Chondrocyte (in vitro differentiated cells): ENCODE measurements around the gene RPH3AL. TPM values are rescaled to one million over a fixed set of nuclear protein-coding genes. Genes with fewer than 3 reads are reported as not detected.

Source experiments
- DNase-seq: peaks from one replicate; pipeline ENCODE4 v3.0.0; 2021; ENCODE audit warnings: mixed read lengths, low spot score
- H3K27ac Mint-ChIP-seq: one replicate; pipeline ENCODE4 v1.8.0; 2021; ENCODE audit warnings: mild to moderate bottlenecking, moderate library complexity, mixed read lengths; ENCODE audit not compliant: unreplicated experiment
- H3K27me3 Mint-ChIP-seq: 2 replicates; pipeline ENCODE4 v1.8.0; 2021; ENCODE audit warnings: low read depth, mixed read lengths
- H3K36me3 Mint-ChIP-seq: 2 replicates; pipeline ENCODE4 v1.8.0; 2021; ENCODE audit warnings: low read depth, mixed read lengths
- H3K4me1 Mint-ChIP-seq: 2 replicates; pipeline ENCODE4 v1.8.0; 2021; ENCODE audit warnings: low read depth, mild to moderate bottlenecking, mixed read lengths
- H3K4me3 Mint-ChIP-seq: one replicate; pipeline ENCODE4 v1.8.0; 2021; ENCODE audit warnings: mild to moderate bottlenecking, moderate library complexity, mixed read lengths; ENCODE audit not compliant: unreplicated experiment
- H3K9me3 Mint-ChIP-seq: 2 replicates; pipeline ENCODE4 v1.8.0; 2021; ENCODE audit warnings: low read depth, mixed read lengths
- CTCF ChIP-seq: fragments of 200-600 bp; sonication (generic); IDR thresholded peaks from 2 replicates; pipeline ENCODE4 v1.5.0; 2021; ENCODE audit warnings: antibody characterized with exemption, mild to moderate bottlenecking, moderate library complexity
- total RNA-seq: library from RNA; stranded (reverse); gene quantifications from 3 replicates; pipeline ENCODE4 v1.2.1, GENCODE V29; 2021

The RPH3AL gene
- total RNA-seq, 1 donor from 2014 or later = 4.1 TPM

- Mint-ChIP-seq H3K27ac (no peak overlapping the region), H3K4me1 (peaks cover 6% of the 10 kb centered on the region), H3K9me3 (no peaks in the 10 kb centered on the region), H3K27me3 (peaks cover 51% of the 10 kb centered on the region), H3K4me3 (no peak overlapping the region), H3K36me3 (no peaks in the 10 kb centered on the region)
- no peak for TF ChIP-seq CTCF
- DNase-seq = no peak
Observed at GRCh38 chr17:185445-186138, 167.0 kb downstream of the RPH3AL start.

GRCh38 chr17:183021-183420 lies 169.6 kb downstream of the RPH3AL start:
- TF ChIP-seq CTCF = no peak
- DNase-seq = no peak
- H3K9me3 Mint-ChIP-seq = no peaks in the 10 kb centered on the region
- peaks cover 6% of the 10 kb centered on the region for H3K4me1 Mint-ChIP-seq
- H3K36me3 Mint-ChIP-seq = no peaks in the 10 kb centered on the region
- H3K27me3 Mint-ChIP-seq = peaks cover 47% of the 10 kb centered on the region
- no peak overlapping the region for H3K4me3 Mint-ChIP-seq
- H3K27ac Mint-ChIP-seq = no peak overlapping the region

GRCh38 chr17:182050-182751 lies 170.4 kb downstream of the RPH3AL start:
- no peaks in the 10 kb centered on the region for H3K36me3 Mint-ChIP-seq
- no peaks in the 10 kb centered on the region for H3K9me3 Mint-ChIP-seq
- no peak for TF ChIP-seq CTCF
- no peak overlapping the region for H3K27ac Mint-ChIP-seq
- peaks cover 6% of the 10 kb centered on the region for H3K4me1 Mint-ChIP-seq
- peak overlapping the region; percentile 53 for H3K4me3 Mint-ChIP-seq
- H3K27me3 Mint-ChIP-seq = peaks cover 55% of the 10 kb centered on the region
- no peak for DNase-seq

- H3K27ac Mint-ChIP-seq = no peak within 1 kb of the TSS
- H3K27me3 Mint-ChIP-seq = peaks cover 54% of the 10 kb centered on the region
- TF ChIP-seq CTCF = peak; percentile 14
- H3K36me3 Mint-ChIP-seq = no peaks in the 10 kb centered on the region
- DNase-seq = no peak
- H3K4me1 Mint-ChIP-seq = peaks cover 6% of the 10 kb centered on the region
- peak within 1 kb of the TSS; percentile 53 for H3K4me3 Mint-ChIP-seq
- no peaks in the 10 kb centered on the region for H3K9me3 Mint-ChIP-seq
Observed at GRCh38 chr17:181245-182049, 171.2 kb downstream of the RPH3AL start, which contains the start of gene DOC2B. TSS of gene DOC2B (minus strand) at chr17:181650. CDS start at chr17:181479, 171 bp downstream.
